ENCODE results near the gene TXNDC15.

TXNDC15 gene

DNA sequence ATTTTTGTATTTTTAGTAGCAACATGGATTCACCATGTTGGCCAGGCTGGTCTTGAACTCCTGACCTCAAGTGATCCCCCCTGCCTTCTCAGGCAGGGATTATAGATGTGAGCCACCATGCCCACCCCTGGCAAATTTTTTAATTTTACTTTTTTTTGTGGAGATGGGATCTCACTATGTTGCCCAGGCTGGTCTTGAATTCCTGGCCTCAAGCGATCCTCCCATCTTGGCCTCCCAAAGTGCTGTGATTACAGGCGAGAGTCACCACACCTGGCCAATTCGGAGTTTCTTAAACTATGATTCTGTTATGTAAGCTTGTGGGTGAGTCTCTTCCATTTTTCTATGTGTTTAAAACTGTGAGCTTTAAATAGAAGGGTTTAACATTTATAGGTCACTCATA is 58.3 kb downstream of the TXNDC15 start:
- no peak for DNase-seq

DNA sequence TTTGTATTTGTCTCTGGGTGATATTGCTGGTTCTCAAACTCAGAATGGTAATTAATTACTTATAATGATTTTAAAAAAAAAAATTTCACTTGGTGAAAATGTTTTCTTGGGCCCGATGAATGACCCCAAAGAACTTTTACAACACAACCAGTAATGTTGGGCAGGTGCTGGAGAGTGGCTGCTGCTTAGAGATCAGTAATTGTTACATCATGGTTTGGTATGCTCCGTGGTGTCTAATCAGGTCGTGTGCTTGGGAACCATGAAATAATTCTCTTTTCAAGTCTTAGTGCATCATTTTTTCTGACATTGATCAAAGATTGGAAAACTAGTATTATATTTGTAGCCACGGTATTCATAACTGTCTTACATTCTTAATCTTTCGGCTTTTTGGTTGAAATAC is 60.0 kb downstream of the TXNDC15 start:
- no peak for DNase-seq

- DNase-seq = no peak
Observed at GRCh38 chr5:134935711-134936602, 61.8 kb downstream of the TXNDC15 start.

DNA sequence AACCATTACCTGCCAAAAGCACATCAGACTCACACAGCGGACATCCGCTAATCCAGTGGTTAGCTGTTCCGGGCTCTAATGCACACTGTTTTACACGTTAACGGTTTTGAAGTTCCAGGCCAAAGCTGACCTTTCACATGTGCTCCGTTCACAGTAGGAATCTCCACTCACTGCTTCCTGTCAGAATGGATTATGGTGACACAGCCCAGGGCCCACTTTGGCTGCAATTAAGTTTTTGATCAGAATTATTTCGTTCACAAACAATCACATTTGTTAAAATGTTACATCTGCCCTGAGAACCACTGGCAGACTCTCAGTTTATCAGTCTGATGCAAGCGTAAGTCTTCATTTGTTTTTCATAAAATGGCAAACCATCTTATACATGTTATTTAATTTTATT is 63.4 kb downstream of the TXNDC15 start:
- DNase-seq = no peak

DNA sequence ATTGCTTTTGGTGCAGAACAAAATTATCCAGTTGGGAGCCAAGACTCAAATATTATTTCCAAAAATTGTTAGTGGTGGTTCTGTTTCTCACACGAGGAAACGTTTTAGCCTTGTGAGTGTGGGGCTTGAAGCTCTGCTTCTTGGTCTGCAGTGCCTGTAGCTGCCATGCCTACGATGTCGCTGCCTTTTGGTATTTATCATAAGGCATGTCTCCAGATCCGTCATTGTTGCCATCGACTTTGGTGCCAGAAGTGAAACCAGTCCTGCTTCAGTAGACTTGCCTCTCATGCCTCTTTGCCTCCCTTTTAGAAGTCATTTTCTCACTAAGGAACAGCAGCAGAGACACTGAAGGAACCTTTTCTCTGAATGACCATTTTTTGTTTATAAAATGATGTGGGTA is 63.9 kb downstream of the TXNDC15 start:
- DNase-seq = no peak

DNA sequence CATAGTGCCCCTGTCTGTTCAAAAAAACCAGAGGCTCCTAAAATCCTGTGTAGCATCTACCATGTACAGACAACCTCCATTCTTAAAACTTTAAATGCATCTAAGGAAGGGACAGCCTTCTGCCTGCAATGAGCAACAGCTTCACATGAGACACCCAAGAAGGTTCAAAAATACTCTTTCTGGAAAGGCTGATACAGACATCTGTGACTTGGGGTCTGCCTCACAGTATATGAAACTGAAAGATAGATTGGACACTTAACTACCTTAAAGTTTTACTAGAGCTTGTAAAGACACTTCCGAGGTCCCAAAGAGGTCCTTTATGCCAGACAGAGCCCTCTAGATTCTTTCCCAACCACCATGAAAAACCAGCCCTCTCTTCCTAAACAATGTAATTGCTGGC is 65.3 kb downstream of the TXNDC15 start:
- DNase-seq = no peak

GRCh38 chr5:134943547-134943946 is 69.4 kb downstream of the TXNDC15 start:
- DNase-seq = no peak

DNA sequence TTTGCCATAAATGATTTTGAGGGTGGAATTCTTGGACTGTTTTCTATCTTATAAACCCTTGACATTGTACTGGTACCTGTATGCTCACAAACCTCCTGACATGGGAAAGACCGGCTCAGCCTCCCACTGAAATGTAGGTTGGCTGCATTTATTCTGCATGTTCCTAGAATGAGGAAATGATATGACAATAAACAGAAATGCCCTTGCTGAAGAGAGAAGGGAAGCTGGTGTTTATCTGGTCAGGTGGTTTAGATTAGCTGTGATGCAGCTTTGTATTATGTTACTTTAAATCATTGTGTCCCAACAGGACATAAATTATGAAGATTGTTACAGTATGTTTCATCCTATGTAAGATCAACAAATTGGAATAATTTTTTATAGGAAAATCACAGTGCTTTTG is 70.5 kb downstream of the TXNDC15 start:
- DNase-seq = no peak

DNA sequence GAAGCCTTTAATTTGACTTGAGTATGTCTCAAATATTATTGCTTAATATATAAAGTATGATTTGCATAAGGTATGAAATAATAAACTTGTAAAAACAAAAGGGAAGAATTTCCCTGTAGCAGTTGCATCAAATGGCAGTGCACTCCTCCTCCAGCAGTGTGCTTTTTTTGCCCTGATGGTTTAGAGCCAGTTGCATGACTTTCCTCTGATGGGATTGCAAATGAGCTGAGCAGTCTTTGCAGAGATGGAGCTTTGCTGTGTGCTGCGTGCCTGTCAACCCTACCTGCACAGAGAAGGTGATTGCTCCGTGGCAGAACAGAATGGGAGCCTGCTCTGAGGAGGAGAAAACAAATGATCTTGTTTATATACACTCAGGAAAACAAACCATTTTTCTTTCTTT is 70.9 kb downstream of the TXNDC15 start:
- DNase-seq = no peak

DNA sequence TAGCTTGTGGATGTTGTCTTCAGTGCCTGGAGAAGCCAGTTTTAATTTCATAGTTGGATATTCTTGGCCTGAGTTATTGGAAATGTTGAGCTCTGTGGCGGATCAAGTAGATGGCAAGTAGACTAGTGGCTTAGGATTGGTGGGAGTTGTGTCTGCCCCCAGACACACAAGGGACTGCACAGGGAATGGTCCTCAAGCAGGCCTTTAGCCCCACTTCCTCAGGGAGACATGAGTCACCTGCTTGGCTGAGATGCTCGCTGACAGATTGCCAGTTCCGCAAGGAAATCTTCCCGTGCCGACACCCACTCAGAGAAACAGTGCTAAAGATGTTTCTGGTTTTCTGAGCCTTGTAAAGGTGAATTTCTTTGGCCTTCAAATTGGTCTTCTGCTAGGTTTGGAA is 74.7 kb downstream of the TXNDC15 start:
- DNase-seq = no peak

GRCh38 chr5:134949316-134949715 is 75.1 kb downstream of the TXNDC15 start:
- DNase-seq = no peak

Measured in stimulated activated naive CD4-positive, alpha-beta T cell (primary cell).